Measurements from ENCODE around the gene ABCC8.

Gene ABCC8

GRCh38 chr11:17460406-17460805 lies 16.2 kb downstream of the ABCC8 start:
- Histone ChIP-seq H3K27ac (ENCODE audit: low read depth, low read length, poor library complexity, severe bottlenecking) (no peak overlapping the region), H3K4me3 (ENCODE audit: low read depth, low read length, poor library complexity, severe bottlenecking) (no peak overlapping the region)
- TF ChIP-seq EZH2 (IDR thresholded peaks at IDR 0.05; ENCODE audit: borderline replicate concordance, low read length) = no peak
- TF ChIP-seq, protein P1, sequence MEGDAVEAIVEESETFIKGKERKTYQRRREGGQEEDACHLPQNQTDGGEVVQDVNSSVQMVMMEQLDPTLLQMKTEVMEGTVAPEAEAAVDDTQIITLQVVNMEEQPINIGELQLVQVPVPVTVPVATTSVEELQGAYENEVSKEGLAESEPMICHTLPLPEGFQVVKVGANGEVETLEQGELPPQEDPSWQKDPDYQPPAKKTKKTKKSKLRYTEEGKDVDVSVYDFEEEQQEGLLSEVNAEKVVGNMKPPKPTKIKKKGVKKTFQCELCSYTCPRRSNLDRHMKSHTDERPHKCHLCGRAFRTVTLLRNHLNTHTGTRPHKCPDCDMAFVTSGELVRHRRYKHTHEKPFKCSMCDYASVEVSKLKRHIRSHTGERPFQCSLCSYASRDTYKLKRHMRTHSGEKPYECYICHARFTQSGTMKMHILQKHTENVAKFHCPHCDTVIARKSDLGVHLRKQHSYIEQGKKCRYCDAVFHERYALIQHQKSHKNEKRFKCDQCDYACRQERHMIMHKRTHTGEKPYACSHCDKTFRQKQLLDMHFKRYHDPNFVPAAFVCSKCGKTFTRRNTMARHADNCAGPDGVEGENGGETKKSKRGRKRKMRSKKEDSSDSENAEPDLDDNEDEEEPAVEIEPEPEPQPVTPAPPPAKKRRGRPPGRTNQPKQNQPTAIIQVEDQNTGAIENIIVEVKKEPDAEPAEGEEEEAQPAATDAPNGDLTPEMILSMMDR (IDR thresholded peaks at IDR 0.05; ENCODE audit: low read length) = no peak

DNA sequence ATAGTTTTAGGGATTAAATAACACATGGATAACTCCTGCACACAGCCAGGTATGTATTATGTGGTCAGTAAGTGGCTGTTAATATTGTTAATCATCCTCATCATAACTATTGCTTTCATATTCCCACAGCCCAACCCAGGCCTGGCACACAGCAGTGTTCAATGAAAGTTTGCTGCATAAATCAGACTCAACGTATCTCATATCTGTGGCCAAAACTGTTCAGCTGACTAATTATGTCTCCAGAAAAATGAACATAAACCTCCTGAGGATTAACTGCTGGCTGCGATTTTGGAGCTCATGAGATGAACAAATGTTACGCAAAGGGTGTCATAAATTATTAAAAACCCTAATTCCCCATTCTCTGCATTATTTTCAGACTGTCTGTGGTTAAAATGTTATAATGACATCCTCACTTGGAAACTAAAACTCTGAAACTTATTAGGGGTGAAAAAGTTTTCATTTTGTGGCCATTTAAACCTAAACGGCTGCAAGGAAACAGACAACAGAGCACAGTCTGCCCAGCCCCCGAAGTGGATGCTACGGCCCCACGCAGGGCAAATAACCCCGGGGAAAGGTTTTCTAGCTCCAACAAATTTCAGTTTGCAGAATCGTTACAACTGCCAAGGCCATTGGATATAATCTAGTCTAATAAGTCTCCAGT lies 17.3 kb downstream of the ABCC8 start:
- no peaks in the 10 kb centered on the region for H4K20me1 ChIP-seq (ENCODE audit: insufficient read depth, low read length)
- H3K27me3 ChIP-seq (ENCODE audit: insufficient read depth, low read length) = 0 out of 2 replicates have a peak, but pooled peaks cover 3% of the 10 kb centered on the region
- no peak overlapping the region for H3K4me3 ChIP-seq (ENCODE audit: low read depth, low read length, poor library complexity, severe bottlenecking)
- no peaks in the 10 kb centered on the region for H3K9me2 ChIP-seq (ENCODE audit: low read depth, low read length)
- H3K36me3 ChIP-seq (ENCODE audit: insufficient read depth, low read length) = no peaks in the 10 kb centered on the region; the same call in 1 of the 2 replicates
- no peak overlapping the region for H2AFZ ChIP-seq (ENCODE audit: low read length)
- no peaks in the 10 kb centered on the region for H3F3A ChIP-seq (ENCODE audit: insufficient read depth, low read length)
- H3K4me1 ChIP-seq (ENCODE audit: insufficient read depth, low read length, severe bottlenecking) = no peaks in the 10 kb centered on the region
- no peak for TF ChIP-seq EZH2 (IDR thresholded peaks at IDR 0.05; ENCODE audit: borderline replicate concordance, low read length)
- TF ChIP-seq, protein P1 (IDR thresholded peaks at IDR 0.05; ENCODE audit: low read length) = no peak
- no peak overlapping the region for H3K27ac ChIP-seq (ENCODE audit: low read depth, low read length, poor library complexity, severe bottlenecking)
- no peak overlapping the region for H3K9ac ChIP-seq (ENCODE audit: low read length)
- no peak overlapping the region for H3K4me2 ChIP-seq (ENCODE audit: low read length)
- H3K9me3 ChIP-seq (ENCODE audit: low read length) = no peaks in the 10 kb centered on the region
- H3K79me2 ChIP-seq (ENCODE audit: insufficient read depth, low read length) = no peaks in the 10 kb centered on the region

More at GRCh38 chr11:17460406-17460805, 16.2 kb downstream of the ABCC8 start:
- no peaks in the 10 kb centered on the region for H3F3A ChIP-seq (ENCODE audit: insufficient read depth, low read length)
- no peaks in the 10 kb centered on the region for H3K9me2 ChIP-seq (ENCODE audit: low read depth, low read length)
- H3K4me2 ChIP-seq (ENCODE audit: low read length) = no peak overlapping the region
- no peak overlapping the region for H2AFZ ChIP-seq (ENCODE audit: low read length)
- H3K27me3 ChIP-seq (ENCODE audit: insufficient read depth, low read length) = 0 out of 2 replicates have a peak, but pooled peaks cover 3% of the 10 kb centered on the region
- H3K79me2 ChIP-seq (ENCODE audit: insufficient read depth, low read length) = no peaks in the 10 kb centered on the region
- H3K4me1 ChIP-seq (ENCODE audit: insufficient read depth, low read length, severe bottlenecking) = no peaks in the 10 kb centered on the region
- no peaks in the 10 kb centered on the region for H4K20me1 ChIP-seq (ENCODE audit: insufficient read depth, low read length)
- no peak overlapping the region for H3K9ac ChIP-seq (ENCODE audit: low read length)
- no peaks in the 10 kb centered on the region for H3K9me3 ChIP-seq (ENCODE audit: low read length)
- H3K36me3 ChIP-seq (ENCODE audit: insufficient read depth, low read length) = no peaks in the 10 kb centered on the region; the same call in 1 of the 2 replicates

DNA sequence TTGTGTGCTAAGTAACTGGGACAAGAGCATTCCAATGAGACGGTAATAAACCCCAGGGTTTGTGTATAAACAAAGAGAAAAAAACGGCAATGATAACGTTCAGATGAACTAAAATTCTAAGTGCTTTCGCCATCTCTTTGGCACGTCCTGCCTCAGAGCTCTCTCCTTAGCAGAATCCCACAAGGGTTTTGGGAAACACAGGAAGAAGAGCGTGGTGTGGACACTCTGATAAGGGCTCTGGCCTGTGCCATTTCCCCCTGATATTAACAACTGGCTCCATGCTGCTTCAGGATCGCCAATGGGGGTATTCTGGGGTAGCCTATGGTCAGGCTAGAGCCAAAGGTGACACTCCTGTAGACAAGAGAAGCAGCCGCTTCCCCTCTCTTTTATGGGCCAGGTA lies 18.4 kb downstream of the ABCC8 start:
- no peak overlapping the region for H3K4me2 ChIP-seq (ENCODE audit: low read length)
- no peaks in the 10 kb centered on the region for H3K79me2 ChIP-seq (ENCODE audit: insufficient read depth, low read length)
- no peak overlapping the region for H3K9ac ChIP-seq (ENCODE audit: low read length)
- H3K9me2 ChIP-seq (ENCODE audit: low read depth, low read length) = no peaks in the 10 kb centered on the region
- 0 out of 2 replicates have a peak, but pooled peaks cover 3% of the 10 kb centered on the region for H3K27me3 ChIP-seq (ENCODE audit: insufficient read depth, low read length)
- no peaks in the 10 kb centered on the region; the same call in 1 of the 2 replicates for H3K36me3 ChIP-seq (ENCODE audit: insufficient read depth, low read length)
- no peaks in the 10 kb centered on the region for H3K4me1 ChIP-seq (ENCODE audit: insufficient read depth, low read length, severe bottlenecking)
- no peak overlapping the region for H3K4me3 ChIP-seq (ENCODE audit: low read depth, low read length, poor library complexity, severe bottlenecking)
- no peak overlapping the region for H3K27ac ChIP-seq (ENCODE audit: low read depth, low read length, poor library complexity, severe bottlenecking)
- no peaks in the 10 kb centered on the region for H3F3A ChIP-seq (ENCODE audit: insufficient read depth, low read length)
- no peaks in the 10 kb centered on the region for H3K9me3 ChIP-seq (ENCODE audit: low read length)
- H2AFZ ChIP-seq (ENCODE audit: low read length) = no peak overlapping the region
- TF ChIP-seq, protein P1 (IDR thresholded peaks at IDR 0.05; ENCODE audit: low read length) = no peak
- TF ChIP-seq EZH2 (IDR thresholded peaks at IDR 0.05; ENCODE audit: borderline replicate concordance, low read length) = no peak
- H4K20me1 ChIP-seq (ENCODE audit: insufficient read depth, low read length) = no peaks in the 10 kb centered on the region

All from OCI-LY1 (cell line).